K562 (cell line): ENCODE data around the gene NRN1L. TPM values are rescaled to one million over a fixed set of nuclear protein-coding genes. Genes with fewer than 3 reads are reported as not detected.

Experiments
- BCL6 ChIP-seq: fragments of 250-450 bp; sonication (Bioruptor Pico); IDR thresholded peaks from 2 replicates; pipeline ENCODE4 v1.4.0; 2020
- BRD9 ChIP-seq: fragments of 450-650 bp; IDR thresholded peaks from 2 replicates; pipeline ENCODE4 v1.6.1; 2018; ENCODE audit warnings: low read depth; ENCODE audit not compliant: partially characterized antibody
- CBFA2T3 ChIP-seq: fragments of 450-650 bp; IDR thresholded peaks from 2 replicates; pipeline ENCODE4 v1.6.1; 2017
- ETS2 ChIP-seq: IDR thresholded peaks from 2 replicates; pipeline ENCODE4 v1.6.1; 2016; ENCODE audit warnings: borderline replicate concordance, missing genetic modification characterization, mild to moderate bottlenecking, moderate library complexity, missing compliant biosample characterization; ENCODE audit not compliant: poor library complexity, severe bottlenecking
- FOXA1 ChIP-seq: fragments of 450-650 bp; IDR thresholded peaks from 2 replicates; pipeline ENCODE4 v1.6.1; 2016; ENCODE audit warnings: mild to moderate bottlenecking, borderline replicate concordance
- HEY1 ChIP-seq: fragments of 250-450 bp; sonication (Bioruptor Pico); IDR thresholded peaks from 2 replicates; pipeline ENCODE4 v1.5.0; 2020; ENCODE audit warnings: mild to moderate bottlenecking, moderate library complexity, borderline replicate concordance
- HMGN3 ChIP-seq: IDR thresholded peaks from 2 replicates; pipeline ENCODE4 v1.6.1; 2011; ENCODE audit warnings: borderline replicate concordance, low read depth, mild to moderate bottlenecking, mixed read lengths, low read length; ENCODE audit not compliant: insufficient read length; ENCODE audit errors: extremely low read depth
- KDM2B ChIP-seq: fragments of 250-450 bp; sonication (Bioruptor Pico); IDR thresholded peaks from 2 replicates; pipeline ENCODE4 v1.8.0; 2021; ENCODE audit warnings: mild to moderate bottlenecking, moderate library complexity
- MXI1 ChIP-seq: IDR thresholded peaks from 2 replicates; pipeline ENCODE4 v1.6.1; 2011; ENCODE audit warnings: low read depth, mild to moderate bottlenecking, improper control_type of control experiment, low read length
- PRPF4 ChIP-seq: fragments of 200-400 bp; formaldehyde crosslinking; IDR thresholded peaks from one replicate; pipeline ENCODE4 v1.6.1; 2017; ENCODE audit warnings: low read length, low read depth, mild to moderate bottlenecking; ENCODE audit not compliant: insufficient read depth, poor library complexity, severe bottlenecking
- THRB ChIP-seq: fragments of 450-650 bp; formaldehyde crosslinking; conservative IDR thresholded peaks from 2 replicates; pipeline ENCODE4 v1.4.0; 2022; ENCODE audit warnings: mild to moderate bottlenecking, missing genetic modification characterization
- ZFP1 ChIP-seq: fragments of 450-650 bp; formaldehyde crosslinking; IDR thresholded peaks from 2 replicates; pipeline ENCODE4 v1.4.0; 2020; ENCODE audit warnings: mild to moderate bottlenecking, mixed read lengths
- ZFPM2 ChIP-seq: fragments of 250-450 bp; sonication (Bioruptor Pico); IDR thresholded peaks from 2 replicates; pipeline ENCODE4 v1.5.1; 2022; ENCODE audit warnings: mild to moderate bottlenecking
- ZNF165 ChIP-seq: fragments of 250-450 bp; sonication (Bioruptor Pico); IDR thresholded peaks from 2 replicates; pipeline ENCODE4 v1.4.0; 2020; ENCODE audit warnings: borderline replicate concordance
- ZNF184 ChIP-seq: sonication (generic); formaldehyde crosslinking; IDR thresholded peaks from 2 replicates; pipeline ENCODE4 v1.5.0; 2020; ENCODE audit warnings: missing genetic modification reagents
- ZNF764 ChIP-seq: fragments of 250-450 bp; sonication (Bioruptor Pico); IDR thresholded peaks from 2 replicates; pipeline ENCODE4 v1.4.0; 2020; ENCODE audit warnings: low read depth, mild to moderate bottlenecking, moderate library complexity
- polyA plus RNA-seq, 8 experiments: library from polyadenylated mRNA; depleted of rRNA in 4 of 8; stranded (reverse) in 5 of 8; unstranded in 3 of 8; fragments of >200 nt; fragmentation: Nextera tagmentation in 2 of 8; fragmentation: Illumina TruSeq in 1 of 8; extraction: Ambion mirVana in 2 of 8; extraction: Trizol in 1 of 8; gene quantifications; 2 replicates each; pipeline versions ENCODE4 v1.2.1 to v1.2.3, GENCODE V29; 2011 to 2014; ENCODE audit warnings: inconsistent platforms in 1 of 8, missing spikeins in 1 of 8
- total RNA-seq, 7 experiments: library from RNA; depleted of rRNA in 6 of 7; stranded (reverse); fragments of >200 nt in 6 of 7; fragmentation: Illumina TruSeq in 2 of 7; extraction: Trizol in 2 of 7; gene quantifications; 2 replicates each; pipeline versions ENCODE4 v1.2.1 to v1.2.3, GENCODE V29; 2011 to 2021; ENCODE audit warnings: low replicate concordance in 1 of 7
- TF ChIP-seq, protein P1 (sequence below): IDR thresholded peaks from 3 replicates; pipeline ENCODE4 v1.6.1; 2011; ENCODE audit warnings: borderline replicate concordance, mild to moderate bottlenecking, moderate library complexity; ENCODE audit not compliant: insufficient read length; ENCODE audit errors: extremely low read depth
- TF ChIP-seq, protein P2 (sequence below): fragments of 250-450 bp; sonication (Bioruptor Pico); IDR thresholded peaks from 2 replicates; pipeline ENCODE4 v1.8.0; 2021; ENCODE audit warnings: borderline replicate concordance, mild to moderate bottlenecking, moderate library complexity; ENCODE audit not compliant: poor library complexity, severe bottlenecking
- TF ChIP-seq, protein P3 (sequence below): sonication (generic); formaldehyde crosslinking; IDR thresholded peaks from 2 replicates; pipeline ENCODE4 v1.8.0; 2022; ENCODE audit warnings: mild to moderate bottlenecking, missing genetic modification reagents
- TF ChIP-seq, protein P4 (sequence below): fragments of 200-800 bp; sonication (Bioruptor generic); IDR thresholded peaks from 2 replicates; pipeline ENCODE4 v1.6.1; 2017; ENCODE audit warnings: missing genetic modification characterization, missing compliant biosample characterization

NRN1L gene
- total and polyA plus RNA-seq, 9 of the 15 experiments (the other 6 are each of a cell fraction or from before 2014, with no cell fraction given), result 0.22 to 0.86 (median 0.61) TPM; not detected in 5

GRCh38 chr16:67872631-67873434, 11.9 kb upstream of the NRN1L start, which contains the start of gene EDC4 (continued):
- TF ChIP-seq, protein P1, sequence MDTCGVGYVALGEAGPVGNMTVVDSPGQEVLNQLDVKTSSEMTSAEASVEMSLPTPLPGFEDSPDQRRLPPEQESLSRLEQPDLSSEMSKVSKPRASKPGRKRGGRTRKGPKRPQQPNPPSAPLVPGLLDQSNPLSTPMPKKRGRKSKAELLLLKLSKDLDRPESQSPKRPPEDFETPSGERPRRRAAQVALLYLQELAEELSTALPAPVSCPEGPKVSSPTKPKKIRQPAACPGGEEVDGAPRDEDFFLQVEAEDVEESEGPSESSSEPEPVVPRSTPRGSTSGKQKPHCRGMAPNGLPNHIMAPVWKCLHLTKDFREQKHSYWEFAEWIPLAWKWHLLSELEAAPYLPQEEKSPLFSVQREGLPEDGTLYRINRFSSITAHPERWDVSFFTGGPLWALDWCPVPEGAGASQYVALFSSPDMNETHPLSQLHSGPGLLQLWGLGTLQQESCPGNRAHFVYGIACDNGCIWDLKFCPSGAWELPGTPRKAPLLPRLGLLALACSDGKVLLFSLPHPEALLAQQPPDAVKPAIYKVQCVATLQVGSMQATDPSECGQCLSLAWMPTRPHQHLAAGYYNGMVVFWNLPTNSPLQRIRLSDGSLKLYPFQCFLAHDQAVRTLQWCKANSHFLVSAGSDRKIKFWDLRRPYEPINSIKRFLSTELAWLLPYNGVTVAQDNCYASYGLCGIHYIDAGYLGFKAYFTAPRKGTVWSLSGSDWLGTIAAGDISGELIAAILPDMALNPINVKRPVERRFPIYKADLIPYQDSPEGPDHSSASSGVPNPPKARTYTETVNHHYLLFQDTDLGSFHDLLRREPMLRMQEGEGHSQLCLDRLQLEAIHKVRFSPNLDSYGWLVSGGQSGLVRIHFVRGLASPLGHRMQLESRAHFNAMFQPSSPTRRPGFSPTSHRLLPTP, result no peak
- TF ChIP-seq HEY1 (CRISPR knock-in tag), result no peak
- TF ChIP-seq, protein P2, sequence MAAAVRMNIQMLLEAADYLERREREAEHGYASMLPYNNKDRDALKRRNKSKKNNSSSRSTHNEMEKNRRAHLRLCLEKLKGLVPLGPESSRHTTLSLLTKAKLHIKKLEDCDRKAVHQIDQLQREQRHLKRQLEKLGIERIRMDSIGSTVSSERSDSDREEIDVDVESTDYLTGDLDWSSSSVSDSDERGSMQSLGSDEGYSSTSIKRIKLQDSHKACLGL, result no peak
- TF ChIP-seq THRB (CRISPR knock-in tag), result peak; percentile 77; the same call in 1 of the 2 replicates
- no peak for TF ChIP-seq ZFPM2 (CRISPR knock-in tag)
- TF ChIP-seq, protein P3, sequence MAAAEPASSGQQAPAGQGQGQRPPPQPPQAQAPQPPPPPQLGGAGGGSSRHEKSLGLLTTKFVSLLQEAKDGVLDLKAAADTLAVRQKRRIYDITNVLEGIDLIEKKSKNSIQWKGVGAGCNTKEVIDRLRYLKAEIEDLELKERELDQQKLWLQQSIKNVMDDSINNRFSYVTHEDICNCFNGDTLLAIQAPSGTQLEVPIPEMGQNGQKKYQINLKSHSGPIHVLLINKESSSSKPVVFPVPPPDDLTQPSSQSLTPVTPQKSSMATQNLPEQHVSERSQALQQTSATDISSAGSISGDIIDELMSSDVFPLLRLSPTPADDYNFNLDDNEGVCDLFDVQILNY (CRISPR knock-in tag), result no peak
- no peak for TF ChIP-seq ETS2 (tag)
- TF ChIP-seq, protein P4, sequence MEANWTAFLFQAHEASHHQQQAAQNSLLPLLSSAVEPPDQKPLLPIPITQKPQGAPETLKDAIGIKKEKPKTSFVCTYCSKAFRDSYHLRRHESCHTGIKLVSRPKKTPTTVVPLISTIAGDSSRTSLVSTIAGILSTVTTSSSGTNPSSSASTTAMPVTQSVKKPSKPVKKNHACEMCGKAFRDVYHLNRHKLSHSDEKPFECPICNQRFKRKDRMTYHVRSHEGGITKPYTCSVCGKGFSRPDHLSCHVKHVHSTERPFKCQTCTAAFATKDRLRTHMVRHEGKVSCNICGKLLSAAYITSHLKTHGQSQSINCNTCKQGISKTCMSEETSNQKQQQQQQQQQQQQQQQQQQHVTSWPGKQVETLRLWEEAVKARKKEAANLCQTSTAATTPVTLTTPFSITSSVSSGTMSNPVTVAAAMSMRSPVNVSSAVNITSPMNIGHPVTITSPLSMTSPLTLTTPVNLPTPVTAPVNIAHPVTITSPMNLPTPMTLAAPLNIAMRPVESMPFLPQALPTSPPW (CRISPR knock-in tag), result peak; percentile 98
- TF ChIP-seq BCL6 (CRISPR knock-in tag), result no peak
- TF ChIP-seq KDM2B (CRISPR knock-in tag), result no peak
- no peak for TF ChIP-seq MXI1
- no peak for TF ChIP-seq ZNF165 (CRISPR knock-in tag)
- peak; percentile 75 for TF ChIP-seq ZNF764 (CRISPR knock-in tag)
- peak; percentile 50 for TF ChIP-seq PRPF4
- no peak for TF ChIP-seq CBFA2T3
- peak; percentile 45; the same call in 1 of the 2 replicates for TF ChIP-seq ZFP1
- TF ChIP-seq BRD9, result no peak
- TF ChIP-seq FOXA1, result no peak
- peak; percentile 91 for TF ChIP-seq HMGN3
- TF ChIP-seq ZNF184 (CRISPR knock-in tag), result no peak
